ENCODE results near the gene ENTHD1.

ENTHD1 gene

GRCh38 chr22:39932166-39932565, 38.6 kb upstream of the ENTHD1 start:
- no peak for TF ChIP-seq CTCF (IDR thresholded peaks at IDR 0.05; ENCODE audit: extremely low read depth, missing control alignments)
- no peak for DNase-seq (ENCODE audit: low spot score)

- DNase-seq (ENCODE audit: low spot score), result no peak
- TF ChIP-seq CTCF (IDR thresholded peaks at IDR 0.05; ENCODE audit: extremely low read depth, missing control alignments), result no peak
Measured at GRCh38 chr22:39931251-39931650, 37.7 kb upstream of the ENTHD1 start.

DNA sequence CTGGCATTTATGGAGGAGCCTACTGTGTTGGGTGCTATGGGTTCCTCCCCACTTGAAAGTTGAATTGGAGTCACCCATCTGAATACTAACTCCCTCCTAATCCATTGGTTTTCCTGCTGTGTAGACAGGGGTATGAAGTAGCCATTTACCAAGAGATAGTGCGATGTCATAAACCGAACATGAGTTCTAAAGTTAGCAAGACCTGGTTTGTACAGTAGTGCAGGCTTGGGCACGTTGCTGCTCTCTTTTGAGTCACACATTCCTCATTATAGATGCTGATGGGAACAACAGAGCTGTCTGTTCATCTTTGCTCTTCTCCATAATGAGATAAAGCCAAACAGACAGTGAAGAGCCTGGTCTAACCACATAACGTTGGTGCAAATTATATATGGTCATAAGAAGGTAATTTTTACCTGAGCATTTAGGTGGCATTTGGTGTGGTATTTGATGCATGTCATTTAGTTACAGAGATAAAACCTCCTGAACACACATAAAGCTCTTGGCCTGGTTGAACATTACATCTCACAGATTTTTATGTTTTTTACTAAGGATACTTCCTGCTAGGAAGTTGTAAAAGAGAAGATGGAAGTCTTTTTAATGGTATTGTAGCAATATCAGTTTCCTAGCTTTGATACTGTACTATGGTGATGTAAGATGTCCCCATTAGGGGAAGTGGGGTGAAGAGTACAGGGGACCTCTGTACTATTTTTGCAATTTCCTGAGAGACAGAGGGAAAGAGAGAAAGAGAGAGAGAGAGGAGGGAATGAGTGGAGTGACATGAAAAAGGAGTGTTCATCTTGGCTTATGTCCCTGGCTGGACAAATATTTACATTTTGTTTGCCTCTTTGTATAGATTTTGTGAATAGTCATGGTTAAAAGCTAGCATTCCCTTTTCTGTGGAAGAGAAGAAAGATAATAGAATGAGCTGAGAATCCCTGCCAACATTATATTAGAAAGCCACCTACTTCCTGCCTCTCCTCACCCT, 35.3 kb upstream of the ENTHD1 start:
- DNase-seq (ENCODE audit: low spot score), result no peak
- no peak for TF ChIP-seq CTCF (IDR thresholded peaks at IDR 0.05; ENCODE audit: extremely low read depth, missing control alignments)

GRCh38 chr22:39927544-39927943, 34.0 kb upstream of the ENTHD1 start:
- no peak for DNase-seq (ENCODE audit: low spot score)
- no peak for TF ChIP-seq CTCF (IDR thresholded peaks at IDR 0.05; ENCODE audit: extremely low read depth, missing control alignments)

DNA sequence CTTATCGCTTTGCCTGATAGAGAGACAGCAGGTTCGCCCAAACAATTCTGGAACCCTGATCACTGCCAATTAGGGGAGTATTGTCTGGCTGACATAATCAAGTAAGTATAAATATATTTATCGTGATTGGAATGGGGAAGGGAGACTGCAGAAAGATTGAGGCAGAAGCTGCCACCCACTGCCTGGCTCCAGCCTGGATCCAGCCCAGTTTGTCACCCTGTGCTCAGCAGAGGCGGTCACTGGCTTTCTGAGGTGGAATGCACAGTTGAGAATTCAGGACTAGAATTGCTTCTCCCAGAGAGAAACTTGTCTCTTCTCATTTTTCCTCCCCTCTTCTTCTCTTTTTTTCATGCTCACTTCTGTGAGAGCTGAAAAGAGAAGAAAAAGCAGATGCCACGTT, 33.2 kb upstream of the ENTHD1 start:
- TF ChIP-seq CTCF (IDR thresholded peaks at IDR 0.05; ENCODE audit: extremely low read depth, missing control alignments), result no peak
- DNase-seq (ENCODE audit: low spot score), result no peak

DNA sequence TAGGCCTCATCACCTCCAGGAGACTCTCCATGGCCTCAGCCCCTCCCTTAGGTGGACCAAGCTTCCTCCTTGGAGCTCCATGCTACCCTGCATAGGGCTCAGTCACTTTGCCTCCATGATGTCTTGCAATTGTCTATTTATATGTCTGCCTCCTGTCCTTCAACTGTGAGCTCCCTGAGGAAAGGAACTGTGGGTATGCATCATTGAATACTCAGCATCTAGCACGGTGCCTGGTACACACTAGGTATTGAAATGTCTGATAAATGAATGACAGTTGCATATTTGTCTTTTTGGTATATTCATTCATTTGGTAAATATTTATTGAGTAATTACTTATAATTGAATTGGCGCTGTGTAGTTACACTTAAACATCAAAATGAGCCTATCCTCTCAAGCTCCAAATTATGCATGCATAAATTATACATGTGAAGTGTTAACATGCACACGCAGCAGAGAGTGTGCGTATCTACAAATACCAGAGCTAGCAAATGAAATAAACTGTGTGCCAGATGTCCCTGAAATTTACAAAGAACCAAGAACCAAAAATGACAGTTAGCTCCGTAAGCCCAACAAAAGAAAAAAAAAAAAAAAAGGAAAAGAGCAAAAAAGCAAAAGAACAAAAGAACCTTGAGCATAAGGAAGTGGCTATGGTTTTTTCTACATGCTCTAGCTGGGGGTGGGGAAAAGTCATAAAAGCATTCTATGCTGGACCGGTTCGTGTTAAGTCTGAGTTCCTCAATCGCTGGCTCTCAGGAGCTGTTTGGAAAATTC, 32.5 kb upstream of the ENTHD1 start:
- no peak for TF ChIP-seq CTCF (IDR thresholded peaks at IDR 0.05; ENCODE audit: extremely low read depth, missing control alignments)
- no peak for DNase-seq (ENCODE audit: low spot score)

GRCh38 chr22:39925273-39925672, 31.7 kb upstream of the ENTHD1 start:
- TF ChIP-seq CTCF (IDR thresholded peaks at IDR 0.05; ENCODE audit: extremely low read depth, missing control alignments), result no peak
- no peak for DNase-seq (ENCODE audit: low spot score)
